WERI-Rb-1 (cell line): ENCODE data around the gene NDUFAB1.
"Not testable (repeated sequence)": the region's sequence is repeated elsewhere in the genome, so short reads cannot be mapped to it uniquely, and the experiment has no call there.

ENCODE experiments used
- DNase-seq: peaks from one replicate; pipeline ENCODE4 v3.0.0-alpha.2; 2020
- H3K27ac ChIP-seq: fragments of 250-450 bp; sonication (Bioruptor Pico); 2 replicates; pipeline ENCODE4 v1.5.1; 2020; ENCODE audit warnings: mild to moderate bottlenecking, moderate library complexity
- H3K27me3 ChIP-seq: fragments of 250-450 bp; sonication (Bioruptor Pico); 2 replicates; pipeline ENCODE4 v1.5.1; 2021; ENCODE audit warnings: mild to moderate bottlenecking, low read depth, moderate library complexity; ENCODE audit not compliant: insufficient read depth, severe bottlenecking
- H3K36me3 ChIP-seq: fragments of 250-450 bp; sonication (Bioruptor Pico); 2 replicates; pipeline ENCODE4 v1.5.1; 2020; ENCODE audit warnings: mild to moderate bottlenecking, moderate library complexity
- H3K4me3 ChIP-seq: 2 replicates; pipeline ENCODE4 v1.5.1; 2011; ENCODE audit warnings: low read depth, mild to moderate bottlenecking, control low read depth, low read length
- H3K9me3 ChIP-seq: fragments of 250-450 bp; sonication (Bioruptor Pico); 2 replicates; pipeline ENCODE4 v1.5.1; 2021; ENCODE audit warnings: mild to moderate bottlenecking, moderate library complexity; ENCODE audit not compliant: severe bottlenecking
- CTCF ChIP-seq: IDR thresholded peaks from 2 replicates; pipeline ENCODE4 v1.5.1; 2011; ENCODE audit warnings: low read depth, mild to moderate bottlenecking, control low read depth, inconsistent platforms, low read length

The NDUFAB1 gene

GRCh38 chr16:23556881-23557778 is 39.0 kb downstream of the NDUFAB1 start, which contains the start of the genes EARS2 and UBFD1:
Gene EARS2, minus strand, starts transcription at chr16:23557350. Its CDS starts 7 bp downstream, at chr16:23557343.
Gene UBFD1, plus strand, starts transcription at chr16:23557727. Its CDS starts 16 bp downstream, at chr16:23557743.
- peak; percentile 78 for TF ChIP-seq CTCF
- H3K4me3 ChIP-seq = peak within 1 kb of the TSS; percentile 69
- peak; percentile 99 for DNase-seq
- peaks cover 40% of the 10 kb centered on the region for H3K36me3 ChIP-seq
- peak within 1 kb of the TSS; percentile 92 for H3K27ac ChIP-seq
- H3K27me3 ChIP-seq = no peaks in the 10 kb centered on the region
- no peaks in the 10 kb centered on the region for H3K9me3 ChIP-seq

- Histone ChIP-seq H3K9me3 (no peaks in the 10 kb centered on the region), H3K27me3 (no peaks in the 10 kb centered on the region), H3K27ac (no peak overlapping the region), H3K4me3 (no peak overlapping the region), H3K36me3 (peaks cover 37% of the 10 kb centered on the region)
- no peak for DNase-seq
- no peak for TF ChIP-seq CTCF
Observed at GRCh38 chr16:23554536-23554935, 41.6 kb downstream of the NDUFAB1 start.

GRCh38 chr16:23552161-23552560 is 44.0 kb downstream of the NDUFAB1 start:
- no peak for TF ChIP-seq CTCF
- no peaks in the 10 kb centered on the region for H3K9me3 ChIP-seq
- no peak overlapping the region for H3K4me3 ChIP-seq

GRCh38 chr16:23549938-23550337 is 46.2 kb downstream of the NDUFAB1 start:
- DNase-seq = no peak
- TF ChIP-seq CTCF = no peak
- Histone ChIP-seq H3K27ac (no peak overlapping the region), H3K9me3 (no peaks in the 10 kb centered on the region), H3K4me3 (no peak overlapping the region), H3K27me3 (no peaks in the 10 kb centered on the region), H3K36me3 (peaks cover 61% of the 10 kb centered on the region)

More at GRCh38 chr16:23552161-23552560, 44.0 kb downstream of the NDUFAB1 start:
- H3K27ac ChIP-seq = no peak overlapping the region
- H3K36me3 ChIP-seq = peaks cover 49% of the 10 kb centered on the region
- DNase-seq = no peak
- no peaks in the 10 kb centered on the region for H3K27me3 ChIP-seq

GRCh38 chr16:23544436-23544835 is 51.7 kb downstream of the NDUFAB1 start:
- no peak for DNase-seq
- Histone ChIP-seq H3K4me3 (no peak overlapping the region), H3K36me3 (peaks cover 53% of the 10 kb centered on the region), H3K27me3 (no peaks in the 10 kb centered on the region), H3K27ac (no peak overlapping the region), H3K9me3 (no peaks in the 10 kb centered on the region)
- no peak for TF ChIP-seq CTCF

GRCh38 chr16:23540817-23541178 is 55.3 kb downstream of the NDUFAB1 start:
- not testable (repeated sequence) for DNase-seq, H3K27me3 ChIP-seq, H3K27ac ChIP-seq, H3K4me3 ChIP-seq, H3K9me3 ChIP-seq
- peaks cover 32% of the 10 kb centered on the region for H3K36me3 ChIP-seq
